Right atrium auricular region (tissue), 2 donors: ENCODE results near the gene NSD1. TPM values are rescaled to one million over a fixed set of nuclear protein-coding genes. Genes with fewer than 3 reads are reported as not detected.
"Not testable (repeated sequence)": the region's sequence is repeated elsewhere in the genome, so short reads cannot be mapped to it uniquely, and the experiment has no call there.

Experiments used
- DNase-seq: peaks from one replicate; pipeline ENCODE4 v3.0.0-alpha.2; 2019; ENCODE audit warnings: low spot score
- H3K27ac ChIP-seq, 2 donors: fragments of 200-600 bp; sonication (generic); 1 replicate in 1 of 2; 2 replicates in 1 of 2; pipeline ENCODE4 v1.5.1; 2016 to 2019
- H3K27me3 ChIP-seq, 2 donors: fragments of 200-600 bp; sonication (generic); one replicate each; pipeline versions ENCODE4 v1.5.1 to v1.6.0; 2017 to 2019
- H3K36me3 ChIP-seq: fragments of 200-600 bp; sonication (generic); one replicate; pipeline ENCODE4 v1.5.1; 2016
- H3K4me1 ChIP-seq, 2 donors: fragments of 200-600 bp; sonication (generic); one replicate each; pipeline versions ENCODE4 v1.5.1 to v1.6.0; 2017 to 2019
- H3K4me3 ChIP-seq, 2 donors: fragments of 200-600 bp; sonication (generic); 1 replicate in 1 of 2; 2 replicates in 1 of 2; pipeline ENCODE4 v1.5.1; 2017 to 2019; ENCODE audit warnings: mild to moderate bottlenecking in 1 of 2, moderate library complexity in 1 of 2
- H3K9me3 ChIP-seq, 2 donors: fragments of 200-600 bp; sonication (generic); one replicate each; pipeline ENCODE4 v1.5.1; 2019
- CTCF ChIP-seq, 2 donors: fragments of 200-600 bp; sonication (generic); IDR thresholded peaks; one replicate each; pipeline ENCODE4 v1.5.1; 2019; ENCODE audit warnings: antibody characterized with exemption in 2 of 2
- total RNA-seq, 2 donors: library from RNA; depleted of rRNA; stranded (reverse); fragments of >200 nt; gene quantifications; one replicate each; pipeline ENCODE4 v1.1.0, GENCODE V29; 2016

The NSD1 gene
- total RNA-seq, 2 donors from 2014 or later: 25.4 to 26.7 TPM

- Histone ChIP-seq H3K27ac (peak within 1 kb of the TSS; percentile 85), H3K36me3 (peaks cover 14% of the 10 kb centered on the region), H3K4me3 (peak within 1 kb of the TSS; percentile 90 to 96), H3K9me3 (no peaks in the 10 kb centered on the region), H3K4me1 (peaks cover 0 to 53% of the 10 kb centered on the region in 2 donors), H3K27me3 (no peaks in the 10 kb centered on the region)
- DNase-seq: peak; percentile 87
- peak; percentile 26 to 54 for TF ChIP-seq CTCF (IDR thresholded peaks at IDR 0.05)
Observed at GRCh38 chr5:177303121-177303924, 169.8 kb downstream of the NSD1 start, which contains the start of the genes PRELID1 and RAB24. PRELID1 (plus strand) TSS chr5:177303799; CDS start chr5:177303986, 187 bp downstream. RAB24 (minus strand) TSS chr5:177303719; CDS start chr5:177303288, 431 bp downstream.

GRCh38 chr5:177303925-177304391 lies 170.4 kb downstream of the NSD1 start:
- H3K9me3 ChIP-seq: no peaks in the 10 kb centered on the region
- H3K36me3 ChIP-seq: peaks cover 14% of the 10 kb centered on the region
- TF ChIP-seq CTCF (IDR thresholded peaks at IDR 0.05): no peak
- H3K27me3 ChIP-seq: no peaks in the 10 kb centered on the region
- peaks cover 0 to 53% of the 10 kb centered on the region in 2 donors for H3K4me1 ChIP-seq
- DNase-seq: no peak
- peak overlapping the region; percentile 90 to 96 for H3K4me3 ChIP-seq
- H3K27ac ChIP-seq: peak overlapping the region; percentile 85

- no peak for TF ChIP-seq CTCF (IDR thresholded peaks at IDR 0.05)
- Histone ChIP-seq H3K27me3 (no peaks in the 10 kb centered on the region), H3K4me1 (peaks cover 0 to 51% of the 10 kb centered on the region in 2 donors), H3K27ac (peak overlapping the region in 1 of 2 donors; percentile 85), H3K36me3 (peaks cover 14% of the 10 kb centered on the region), H3K4me3 (peak overlapping the region; percentile 90 to 96), H3K9me3 (no peaks in the 10 kb centered on the region)
- DNase-seq: peak; percentile 50
Observed at GRCh38 chr5:177304392-177305119, 171.0 kb downstream of the NSD1 start.

GRCh38 chr5:177306103-177306640 lies 172.6 kb downstream of the NSD1 start:
- H3K36me3 ChIP-seq: peaks cover 14% of the 10 kb centered on the region
- H3K27me3 ChIP-seq, H3K27ac ChIP-seq, H3K9me3 ChIP-seq, H3K4me3 ChIP-seq: not testable (repeated sequence)
- H3K4me1 ChIP-seq: peaks cover 0 to 44% of the 10 kb centered on the region in 2 donors
- peak; percentile 36 for DNase-seq

- no peaks in the 10 kb centered on the region for H3K27me3 ChIP-seq
- no peak overlapping the region for H3K27ac ChIP-seq
- peaks cover 14% of the 10 kb centered on the region for H3K36me3 ChIP-seq
- TF ChIP-seq CTCF (IDR thresholded peaks at IDR 0.05): no peak
- peak; percentile 62 for DNase-seq
- no peaks in the 10 kb centered on the region for H3K9me3 ChIP-seq
- H3K4me3 ChIP-seq: no peak overlapping the region
- peaks cover 0 to 44% of the 10 kb centered on the region in 2 donors for H3K4me1 ChIP-seq
Observed at GRCh38 chr5:177306674-177307543, 173.3 kb downstream of the NSD1 start.
